ENCODE results near the gene CTSC. TPM values are rescaled to one million over a fixed set of nuclear protein-coding genes. Genes with fewer than 3 reads are reported as not detected.

The CTSC gene
- total RNA-seq, 6 donors from 2014 or later = 74.4 to 370 (median 247) TPM

GRCh38 chr11:88378422-88379066, 41.0 kb upstream of the CTSC start:
- Histone ChIP-seq H3K36me3 (no peaks in the 10 kb centered on the region), H3K4me3 (no peak overlapping the region), H3K4me1 (no peaks in the 10 kb centered on the region), H3K9me3 (no peaks in the 10 kb centered on the region), H3K27ac (no peak overlapping the region), H3K27me3 (no peaks in the 10 kb centered on the region)
- 90 to 95% methylated on average over 4 of the region's 4 CpGs for WGBS, 2 donors
- ATAC-seq (ENCODE audit: low FRiP score in 2 of 2) (no peak), DNase-seq (no peak)
- TF ChIP-seq CTCF (IDR thresholded peaks at IDR 0.05) (no peak), POLR2A (IDR thresholded peaks at IDR 0.05) (no peak), EP300 (IDR thresholded peaks at IDR 0.05) (no peak), POLR2AphosphoS5 (IDR thresholded peaks at IDR 0.05) (no peak)

DNA sequence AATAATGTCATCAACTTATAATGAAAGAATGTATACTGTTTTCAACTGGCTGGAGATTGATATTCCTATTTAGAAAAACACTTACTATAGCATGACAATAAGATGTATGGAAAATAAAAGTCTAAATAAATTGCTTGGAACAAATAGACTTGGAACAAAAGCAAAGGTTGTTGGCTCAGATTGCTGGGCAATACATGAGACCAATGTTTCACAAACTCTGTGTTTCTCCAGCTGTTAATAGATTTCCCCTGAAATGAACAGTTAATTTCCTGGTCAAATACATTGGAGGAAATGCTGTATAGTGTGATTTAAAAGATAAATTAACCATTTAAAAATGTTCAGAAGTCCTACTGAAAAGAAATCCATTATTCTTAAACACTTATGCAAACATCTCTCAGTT, 40.1 kb upstream of the CTSC start:
- no peak overlapping the region for H3K27ac ChIP-seq
- no peak for TF ChIP-seq POLR2A (IDR thresholded peaks at IDR 0.05)
- TF ChIP-seq EP300 (IDR thresholded peaks at IDR 0.05) = no peak
- TF ChIP-seq CTCF (IDR thresholded peaks at IDR 0.05) = no peak
- no peak for TF ChIP-seq POLR2AphosphoS5 (IDR thresholded peaks at IDR 0.05)
- DNase-seq (no peak), ATAC-seq (ENCODE audit: low FRiP score in 2 of 2) (no peak)
- H3K9me3 ChIP-seq = no peaks in the 10 kb centered on the region
- no peaks in the 10 kb centered on the region for H3K36me3 ChIP-seq
- H3K4me1 ChIP-seq = no peaks in the 10 kb centered on the region
- no peaks in the 10 kb centered on the region for H3K27me3 ChIP-seq
- no peak overlapping the region for H3K4me3 ChIP-seq

DNA sequence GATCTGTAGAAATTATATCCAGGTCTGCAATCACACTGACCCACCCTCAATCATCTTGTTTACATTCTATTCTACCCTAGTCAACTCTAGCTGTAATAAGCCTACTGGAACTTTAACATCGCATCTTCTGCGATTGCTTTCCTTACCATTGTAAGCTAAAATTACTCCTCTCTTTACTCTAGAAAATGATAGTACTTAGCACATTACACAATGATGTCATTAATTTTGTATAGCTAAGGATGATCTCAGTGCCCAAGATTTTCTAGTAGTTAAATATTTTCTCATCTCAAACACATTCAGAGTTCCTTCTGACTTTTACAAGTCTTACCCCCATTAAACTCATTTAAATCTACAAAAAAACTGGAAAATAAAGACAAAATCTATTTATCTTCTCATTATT, 39.6 kb upstream of the CTSC start:
- 88 to 94% methylated on average over 2 of the region's 2 CpGs for WGBS, 2 donors
- H3K9me3 ChIP-seq = no peaks in the 10 kb centered on the region
- DNase-seq (no peak), ATAC-seq (ENCODE audit: low FRiP score in 2 of 2) (no peak)
- TF ChIP-seq POLR2AphosphoS5 (IDR thresholded peaks at IDR 0.05) (no peak), EP300 (IDR thresholded peaks at IDR 0.05) (no peak), CTCF (IDR thresholded peaks at IDR 0.05) (no peak), POLR2A (IDR thresholded peaks at IDR 0.05) (no peak)
- no peaks in the 10 kb centered on the region for H3K4me1 ChIP-seq
- H3K36me3 ChIP-seq = no peaks in the 10 kb centered on the region
- H3K4me3 ChIP-seq = no peak overlapping the region
- no peak overlapping the region for H3K27ac ChIP-seq
- no peaks in the 10 kb centered on the region for H3K27me3 ChIP-seq

- no peak overlapping the region for H3K4me3 ChIP-seq
- H3K27me3 ChIP-seq = no peaks in the 10 kb centered on the region
- DNase-seq (no peak), ATAC-seq (ENCODE audit: low FRiP score in 2 of 2) (no peak)
- no peaks in the 10 kb centered on the region for H3K36me3 ChIP-seq
- H3K27ac ChIP-seq = no peak overlapping the region
- WGBS, 2 donors = 80 to 81% methylated on average over 2 of the region's 2 CpGs
- TF ChIP-seq POLR2A (IDR thresholded peaks at IDR 0.05) = no peak
- no peaks in the 10 kb centered on the region for H3K4me1 ChIP-seq
- no peaks in the 10 kb centered on the region for H3K9me3 ChIP-seq
Observed at GRCh38 chr11:88375927-88376470, 38.5 kb upstream of the CTSC start.

DNA sequence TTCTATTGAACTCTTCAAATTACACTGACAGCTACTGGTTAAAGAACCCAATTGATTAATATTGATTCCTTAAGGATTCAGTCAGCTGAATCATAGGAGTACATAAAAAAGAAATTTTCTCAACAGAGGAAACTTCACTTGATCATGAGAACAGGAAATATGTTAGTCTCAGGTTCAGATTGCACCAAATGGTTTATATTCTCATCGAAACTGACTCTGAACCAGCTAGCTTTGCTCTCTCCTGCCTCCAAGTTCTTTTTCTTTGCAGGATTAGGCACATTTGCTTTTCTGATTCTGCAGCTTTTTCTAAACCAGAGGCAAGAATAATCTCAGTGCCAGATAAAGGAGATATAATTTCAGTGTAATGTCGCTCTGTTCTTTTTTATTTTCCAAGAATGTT, 33.2 kb upstream of the CTSC start:
- Histone ChIP-seq H3K4me3 (no peak overlapping the region), H3K27me3 (no peaks in the 10 kb centered on the region), H3K36me3 (no peaks in the 10 kb centered on the region), H3K9me3 (no peaks in the 10 kb centered on the region), H3K27ac (no peak overlapping the region), H3K4me1 (no peaks in the 10 kb centered on the region)
- 77 to 82% methylated on average over 2 of the region's 2 CpGs for WGBS, 2 donors
- ATAC-seq (ENCODE audit: low FRiP score in 2 of 2) = no peak
- no peak for TF ChIP-seq EP300 (IDR thresholded peaks at IDR 0.05)
- no peak for TF ChIP-seq POLR2A (IDR thresholded peaks at IDR 0.05)
- TF ChIP-seq POLR2AphosphoS5 (IDR thresholded peaks at IDR 0.05) = no peak
- TF ChIP-seq CTCF (IDR thresholded peaks at IDR 0.05) = no peak
- no peak for DNase-seq
